ENCODE data around the gene PRR15L. TPM values are rescaled to one million over a fixed set of nuclear protein-coding genes. Genes with fewer than 3 reads are reported as not detected.

Gene PRR15L
- polyA plus RNA-seq, 1 donor (not counting 4 experiments of a cell fraction or from before 2014, with no cell fraction given), result 0.16 TPM

DNA sequence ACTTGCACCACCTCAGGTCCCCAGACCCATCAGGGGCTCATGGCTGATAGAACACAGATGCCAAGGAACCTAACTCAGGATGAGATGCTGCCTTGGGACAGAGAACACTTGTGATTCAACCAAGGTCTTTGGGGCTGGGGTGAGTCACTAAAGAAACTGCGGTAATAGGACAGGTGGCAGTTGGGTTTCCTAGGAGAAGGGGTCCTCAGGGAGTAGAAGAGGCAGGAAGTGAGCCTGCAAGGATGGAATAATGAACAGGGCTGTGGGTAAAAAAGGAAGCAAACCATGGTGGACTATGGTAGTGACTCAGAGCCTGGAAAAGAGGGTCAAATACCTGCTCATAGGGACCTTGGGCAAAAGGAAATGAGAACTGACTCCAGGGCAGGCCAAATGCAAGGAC lies 22.8 kb downstream of the PRR15L start:
- no peak for FAIRE-seq
- dilution Hi-C loops (cut with MboI; ENCODE audit: extremely low pct_ligation_motif_present, low sequenced_read_pairs), result no loop called here

DNA sequence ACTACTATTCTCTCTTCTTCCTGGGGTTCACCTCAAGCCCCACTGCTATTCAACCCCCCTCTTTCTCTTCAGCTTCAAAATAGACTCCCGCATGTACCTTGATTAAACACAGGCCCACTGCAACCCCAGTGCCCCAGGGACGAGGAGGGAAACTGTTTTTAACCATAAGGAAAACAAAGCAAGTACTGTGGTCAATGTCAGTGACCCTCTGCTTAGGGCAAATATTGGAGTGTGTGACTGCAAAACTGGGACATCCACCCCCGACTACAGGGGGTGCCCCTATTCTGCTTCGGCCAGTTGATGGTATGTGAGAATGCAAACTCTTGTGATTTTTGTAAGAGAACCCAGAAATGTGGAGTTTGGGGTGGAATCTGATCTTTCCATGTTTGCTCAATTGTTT lies 25.8 kb downstream of the PRR15L start:
- no peaks in the 10 kb centered on the region for H3K79me2 ChIP-seq (ENCODE audit: control insufficient read depth, insufficient read depth, low read length)
- H3K36me3 ChIP-seq (ENCODE audit: control insufficient read depth in 2 of 2, extremely low read depth in 1 of 2, insufficient read depth in 2 of 2, low read length in 2 of 2), result peaks cover 5 to 7% of the 10 kb centered on the region in 2 experiments
- H3K27ac ChIP-seq (ENCODE audit: control insufficient read depth, insufficient read depth, low read length), result no peak overlapping the region
- no peak for FAIRE-seq
- dilution Hi-C loops (cut with MboI; ENCODE audit: extremely low pct_ligation_motif_present, low sequenced_read_pairs), result no loop called here
- H2AFZ ChIP-seq (ENCODE audit: control insufficient read depth, low read length), result no peak overlapping the region
- no peaks in the 10 kb centered on the region for H4K20me1 ChIP-seq (ENCODE audit: control insufficient read depth, extremely low read depth, insufficient read depth, low read length)
- no peak overlapping the region for H3K9ac ChIP-seq (ENCODE audit: control insufficient read depth, extremely low read depth, insufficient read depth, low read length)
- no peak overlapping the region for H3K4me3 ChIP-seq (ENCODE audit: control insufficient read depth in 2 of 3, extremely low read depth in 1 of 3, insufficient read depth in 2 of 3, low read depth in 1 of 3, low read length in 3 of 3)
- H3K4me1 ChIP-seq (ENCODE audit: control insufficient read depth, extremely low read depth, insufficient read depth, low read length), result peaks cover 16% of the 10 kb centered on the region
- TF ChIP-seq, protein P1, sequence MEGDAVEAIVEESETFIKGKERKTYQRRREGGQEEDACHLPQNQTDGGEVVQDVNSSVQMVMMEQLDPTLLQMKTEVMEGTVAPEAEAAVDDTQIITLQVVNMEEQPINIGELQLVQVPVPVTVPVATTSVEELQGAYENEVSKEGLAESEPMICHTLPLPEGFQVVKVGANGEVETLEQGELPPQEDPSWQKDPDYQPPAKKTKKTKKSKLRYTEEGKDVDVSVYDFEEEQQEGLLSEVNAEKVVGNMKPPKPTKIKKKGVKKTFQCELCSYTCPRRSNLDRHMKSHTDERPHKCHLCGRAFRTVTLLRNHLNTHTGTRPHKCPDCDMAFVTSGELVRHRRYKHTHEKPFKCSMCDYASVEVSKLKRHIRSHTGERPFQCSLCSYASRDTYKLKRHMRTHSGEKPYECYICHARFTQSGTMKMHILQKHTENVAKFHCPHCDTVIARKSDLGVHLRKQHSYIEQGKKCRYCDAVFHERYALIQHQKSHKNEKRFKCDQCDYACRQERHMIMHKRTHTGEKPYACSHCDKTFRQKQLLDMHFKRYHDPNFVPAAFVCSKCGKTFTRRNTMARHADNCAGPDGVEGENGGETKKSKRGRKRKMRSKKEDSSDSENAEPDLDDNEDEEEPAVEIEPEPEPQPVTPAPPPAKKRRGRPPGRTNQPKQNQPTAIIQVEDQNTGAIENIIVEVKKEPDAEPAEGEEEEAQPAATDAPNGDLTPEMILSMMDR (optimal IDR thresholded peaks at IDR 0.05 in 1 of 3, IDR thresholded peaks at IDR 0.05 in 1 of 3, conservative IDR thresholded peaks at IDR 0.05 in 1 of 3; ENCODE audit: extremely low read depth in 1 of 3, insufficient read depth in 2 of 3, low read length in 3 of 3), result no peak
- TF ChIP-seq EZH2 (IDR thresholded peaks at IDR 0.05; ENCODE audit: low read length), result no peak
- H3K9me3 ChIP-seq (ENCODE audit: control insufficient read depth, low read depth, low read length), result no peaks in the 10 kb centered on the region
- DNase-seq (ENCODE audit: low read depth, low spot score), result no peak
- no peaks in the 10 kb centered on the region for H3K9me1 ChIP-seq (ENCODE audit: control insufficient read depth, extremely low read depth, insufficient read depth, low read length)
- no peaks in the 10 kb centered on the region for H3K27me3 ChIP-seq (ENCODE audit: control insufficient read depth, extremely low read depth, insufficient read depth, low read length)
- H3K4me2 ChIP-seq (ENCODE audit: control insufficient read depth, extremely low read depth, insufficient read depth, low read depth, low read length), result no peak overlapping the region

More for the DNA sequence above, 22.8 kb downstream of the PRR15L start:
- Histone ChIP-seq H3K9ac (ENCODE audit: control insufficient read depth, extremely low read depth, insufficient read depth, low read length) (no peak overlapping the region), H3K4me3 (ENCODE audit: control insufficient read depth in 2 of 3, extremely low read depth in 1 of 3, insufficient read depth in 2 of 3, low read depth in 1 of 3, low read length in 3 of 3) (no peak overlapping the region), H3K36me3 (ENCODE audit: control insufficient read depth in 2 of 2, extremely low read depth in 1 of 2, insufficient read depth in 2 of 2, low read length in 2 of 2) (peaks cover under 1 to 2% of the 10 kb centered on the region in 2 experiments), H3K27ac (ENCODE audit: control insufficient read depth, insufficient read depth, low read length) (no peak overlapping the region), H3K4me1 (ENCODE audit: control insufficient read depth, extremely low read depth, insufficient read depth, low read length) (peaks cover 16% of the 10 kb centered on the region), H2AFZ (ENCODE audit: control insufficient read depth, low read length) (no peak overlapping the region), H3K9me3 (ENCODE audit: control insufficient read depth, low read depth, low read length) (no peaks in the 10 kb centered on the region), H3K27me3 (ENCODE audit: control insufficient read depth, extremely low read depth, insufficient read depth, low read length) (no peaks in the 10 kb centered on the region), H3K4me2 (ENCODE audit: control insufficient read depth, extremely low read depth, insufficient read depth, low read depth, low read length) (no peak overlapping the region), H3K9me1 (ENCODE audit: control insufficient read depth, extremely low read depth, insufficient read depth, low read length) (no peaks in the 10 kb centered on the region), H3K79me2 (ENCODE audit: control insufficient read depth, insufficient read depth, low read length) (no peaks in the 10 kb centered on the region), H4K20me1 (ENCODE audit: control insufficient read depth, extremely low read depth, insufficient read depth, low read length) (no peaks in the 10 kb centered on the region)
- no peak for DNase-seq (ENCODE audit: low read depth, low spot score)
- TF ChIP-seq EZH2 (IDR thresholded peaks at IDR 0.05; ENCODE audit: low read length), result no peak
- TF ChIP-seq, protein P1 (optimal IDR thresholded peaks at IDR 0.05 in 1 of 3, IDR thresholded peaks at IDR 0.05 in 1 of 3, conservative IDR thresholded peaks at IDR 0.05 in 1 of 3; ENCODE audit: extremely low read depth in 1 of 3, insufficient read depth in 2 of 3, low read length in 3 of 3), result no peak
